ENCODE data around the gene ARHGAP23.

The ARHGAP23 gene

GRCh38 chr17:38444151-38444550 is 15.9 kb downstream of the ARHGAP23 start:
- H3K4me3 ChIP-seq (ENCODE audit: low read length) = no peak overlapping the region
- peak overlapping the region; percentile 41; the same call in 1 of the 2 replicates for H3K9ac ChIP-seq (ENCODE audit: low read depth, low read length)
- peaks cover 36% of the 10 kb centered on the region; the same call in 1 of the 2 replicates for H3K4me1 ChIP-seq (ENCODE audit: insufficient read depth, low read length)
- no peaks in the 10 kb centered on the region for H3K9me3 ChIP-seq (ENCODE audit: insufficient read depth, low read depth, low read length)
- H3K27me3 ChIP-seq (ENCODE audit: insufficient read depth, low read length) = no peaks in the 10 kb centered on the region
- H3K27ac ChIP-seq (ENCODE audit: low read length) = no peak overlapping the region
- H3K36me3 ChIP-seq (ENCODE audit: insufficient read depth, low read depth, low read length) = no peaks in the 10 kb centered on the region; the same call in 1 of the 2 replicates

GRCh38 chr17:38447502-38448085 is 19.3 kb downstream of the ARHGAP23 start:
- H3K36me3 ChIP-seq (ENCODE audit: insufficient read depth, low read depth, low read length) = no peaks in the 10 kb centered on the region
- H3K9me3 ChIP-seq (ENCODE audit: insufficient read depth, low read depth, low read length) = no peaks in the 10 kb centered on the region
- no peak overlapping the region for H3K9ac ChIP-seq (ENCODE audit: low read depth, low read length)
- H3K4me3 ChIP-seq (ENCODE audit: low read length) = no peak overlapping the region
- H3K27me3 ChIP-seq (ENCODE audit: insufficient read depth, low read length) = no peaks in the 10 kb centered on the region
- no peak overlapping the region for H3K27ac ChIP-seq (ENCODE audit: low read length)
- H3K4me1 ChIP-seq (ENCODE audit: insufficient read depth, low read length) = peaks cover 47% of the 10 kb centered on the region

GRCh38 chr17:38448208-38448771 is 20.0 kb downstream of the ARHGAP23 start:
- Histone ChIP-seq H3K36me3 (ENCODE audit: insufficient read depth, low read depth, low read length) (no peaks in the 10 kb centered on the region), H3K27ac (ENCODE audit: low read length) (no peak overlapping the region), H3K9me3 (ENCODE audit: insufficient read depth, low read depth, low read length) (no peaks in the 10 kb centered on the region), H3K27me3 (ENCODE audit: insufficient read depth, low read length) (peaks cover 6% of the 10 kb centered on the region; the same call in 1 of the 2 replicates), H3K9ac (ENCODE audit: low read depth, low read length) (no peak overlapping the region), H3K4me1 (ENCODE audit: insufficient read depth, low read length) (peaks cover 50% of the 10 kb centered on the region), H3K4me3 (ENCODE audit: low read length) (no peak overlapping the region)

GRCh38 chr17:38449364-38449763 is 21.1 kb downstream of the ARHGAP23 start:
- no peaks in the 10 kb centered on the region for H3K36me3 ChIP-seq (ENCODE audit: insufficient read depth, low read depth, low read length)
- H3K9ac ChIP-seq (ENCODE audit: low read depth, low read length) = peak overlapping the region; percentile 12; the same call in 1 of the 2 replicates
- H3K27ac ChIP-seq (ENCODE audit: low read length) = peak overlapping the region; percentile 78
- H3K4me3 ChIP-seq (ENCODE audit: low read length) = no peak overlapping the region
- no peaks in the 10 kb centered on the region for H3K9me3 ChIP-seq (ENCODE audit: insufficient read depth, low read depth, low read length)
- H3K27me3 ChIP-seq (ENCODE audit: insufficient read depth, low read length) = peaks cover 10% of the 10 kb centered on the region
- peaks cover 43% of the 10 kb centered on the region for H3K4me1 ChIP-seq (ENCODE audit: insufficient read depth, low read length)

- no peaks in the 10 kb centered on the region for H3K9me3 ChIP-seq (ENCODE audit: insufficient read depth, low read depth, low read length)
- peak overlapping the region; percentile 97 for H3K27ac ChIP-seq (ENCODE audit: low read length)
- peaks cover 52% of the 10 kb centered on the region for H3K4me1 ChIP-seq (ENCODE audit: insufficient read depth, low read length)
- H3K27me3 ChIP-seq (ENCODE audit: insufficient read depth, low read length) = peaks cover 18% of the 10 kb centered on the region
- H3K9ac ChIP-seq (ENCODE audit: low read depth, low read length) = peak overlapping the region; percentile 96; the same call in 1 of the 2 replicates
- peak overlapping the region; percentile 80 for H3K4me3 ChIP-seq (ENCODE audit: low read length)
- no peaks in the 10 kb centered on the region for H3K36me3 ChIP-seq (ENCODE audit: insufficient read depth, low read depth, low read length)
These were observed 22.3 kb downstream of the ARHGAP23 start for GRCh38 chr17:38450557-38451029.

- Histone ChIP-seq H3K9ac (ENCODE audit: low read depth, low read length) (peak overlapping the region; percentile 96), H3K4me3 (ENCODE audit: low read length) (peak overlapping the region; percentile 80), H3K27me3 (ENCODE audit: insufficient read depth, low read length) (peaks cover 18% of the 10 kb centered on the region), H3K9me3 (ENCODE audit: insufficient read depth, low read depth, low read length) (no peaks in the 10 kb centered on the region), H3K4me1 (ENCODE audit: insufficient read depth, low read length) (peaks cover 58% of the 10 kb centered on the region), H3K36me3 (ENCODE audit: insufficient read depth, low read depth, low read length) (no peaks in the 10 kb centered on the region), H3K27ac (ENCODE audit: low read length) (peak overlapping the region; percentile 97)
These were observed 23.0 kb downstream of the ARHGAP23 start for GRCh38 chr17:38451030-38451839.

- Histone ChIP-seq H3K9me3 (ENCODE audit: insufficient read depth, low read depth, low read length) (no peaks in the 10 kb centered on the region), H3K9ac (ENCODE audit: low read depth, low read length) (peak overlapping the region; percentile 96), H3K27me3 (ENCODE audit: insufficient read depth, low read length) (peaks cover 18% of the 10 kb centered on the region), H3K27ac (ENCODE audit: low read length) (peak overlapping the region; percentile 97), H3K36me3 (ENCODE audit: insufficient read depth, low read depth, low read length) (no peaks in the 10 kb centered on the region), H3K4me3 (ENCODE audit: low read length) (peak overlapping the region; percentile 80), H3K4me1 (ENCODE audit: insufficient read depth, low read length) (peaks cover 62% of the 10 kb centered on the region)
These were observed 23.7 kb downstream of the ARHGAP23 start for GRCh38 chr17:38451840-38452529.

GRCh38 chr17:38452719-38453118 is 24.5 kb downstream of the ARHGAP23 start:
- Histone ChIP-seq H3K9ac (ENCODE audit: low read depth, low read length) (peak overlapping the region; percentile 96; the same call in 1 of the 2 replicates), H3K4me1 (ENCODE audit: insufficient read depth, low read length) (peaks cover 62% of the 10 kb centered on the region), H3K36me3 (ENCODE audit: insufficient read depth, low read depth, low read length) (0 out of 2 replicates have a peak, but pooled peaks cover 3% of the 10 kb centered on the region), H3K27ac (ENCODE audit: low read length) (peak overlapping the region; percentile 94), H3K9me3 (ENCODE audit: insufficient read depth, low read depth, low read length) (no peaks in the 10 kb centered on the region), H3K4me3 (ENCODE audit: low read length) (peak overlapping the region; percentile 80), H3K27me3 (ENCODE audit: insufficient read depth, low read length) (peaks cover 18% of the 10 kb centered on the region)

GRCh38 chr17:38453951-38454421 is 25.7 kb downstream of the ARHGAP23 start:
- peak overlapping the region; percentile 71; the same call in 1 of the 2 replicates for H3K9ac ChIP-seq (ENCODE audit: low read depth, low read length)
- H3K27me3 ChIP-seq (ENCODE audit: insufficient read depth, low read length) = peaks cover 18% of the 10 kb centered on the region
- H3K27ac ChIP-seq (ENCODE audit: low read length) = no peak overlapping the region
- H3K36me3 ChIP-seq (ENCODE audit: insufficient read depth, low read depth, low read length) = peaks cover 16% of the 10 kb centered on the region; the same call in 1 of the 2 replicates
- H3K9me3 ChIP-seq (ENCODE audit: insufficient read depth, low read depth, low read length) = no peaks in the 10 kb centered on the region
- H3K4me3 ChIP-seq (ENCODE audit: low read length) = peak overlapping the region; percentile 69
- peaks cover 55% of the 10 kb centered on the region for H3K4me1 ChIP-seq (ENCODE audit: insufficient read depth, low read length)

GRCh38 chr17:38454532-38454931 is 26.3 kb downstream of the ARHGAP23 start:
- H3K36me3 ChIP-seq (ENCODE audit: insufficient read depth, low read depth, low read length) = peaks cover 19% of the 10 kb centered on the region; the same call in 1 of the 2 replicates
- H3K4me1 ChIP-seq (ENCODE audit: insufficient read depth, low read length) = peaks cover 53% of the 10 kb centered on the region
- peak overlapping the region; percentile 71; the same call in 1 of the 2 replicates for H3K9ac ChIP-seq (ENCODE audit: low read depth, low read length)
- H3K9me3 ChIP-seq (ENCODE audit: insufficient read depth, low read depth, low read length) = no peaks in the 10 kb centered on the region
- peak overlapping the region; percentile 69 for H3K4me3 ChIP-seq (ENCODE audit: low read length)
- H3K27me3 ChIP-seq (ENCODE audit: insufficient read depth, low read length) = peaks cover 18% of the 10 kb centered on the region
- H3K27ac ChIP-seq (ENCODE audit: low read length) = no peak overlapping the region

Measured in iPS-20b (cell line).